Left lung (tissue), 10 donors: ENCODE data around the gene CSH1. TPM values are rescaled to one million over a fixed set of nuclear protein-coding genes. Genes with fewer than 3 reads are reported as not detected.

Experiments used
- ATAC-seq: fragments of 200-7000 bp; cut with Tn5 transposase; one replicate; pipeline ENCODE4 v1.9.1; 2020; ENCODE audit warnings: moderate library complexity
- DNase-seq, 4 donors: peaks; one replicate each; pipeline ENCODE4 v3.0.0-alpha.2; 2013 to 2020
- H3K27ac ChIP-seq, 2 donors: fragments of 200-600 bp; sonication (generic) in 1 of 2; one replicate each; pipeline versions ENCODE4 v1.5.0 to v1.8.0; 2020 to 2021
- H3K27me3 ChIP-seq, 2 donors: fragments of 200-600 bp; sonication (generic) in 1 of 2; one replicate each; pipeline versions ENCODE4 v1.5.0 to v1.8.0; 2020 to 2021
- H3K36me3 ChIP-seq, 2 donors: fragments of 200-600 bp; sonication (generic) in 1 of 2; one replicate each; pipeline versions ENCODE4 v1.5.0 to v1.8.0; 2020 to 2021
- H3K4me1 ChIP-seq, 2 donors: fragments of 200-600 bp; one replicate each; pipeline ENCODE4 v1.8.0; 2021
- H3K4me3 ChIP-seq, 2 donors: fragments of 200-600 bp; sonication (generic) in 1 of 2; one replicate each; pipeline versions ENCODE4 v1.5.0 to v1.8.0; 2020 to 2021; ENCODE audit warnings: mild to moderate bottlenecking in 1 of 2
- H3K9me3 ChIP-seq, 2 donors: fragments of 200-600 bp; sonication (generic) in 1 of 2; one replicate each; pipeline versions ENCODE4 v1.5.0 to v1.8.0; 2020 to 2021
- CTCF ChIP-seq, 2 donors: fragments of 200-600 bp; sonication (generic) in 1 of 2; IDR thresholded peaks; one replicate each; pipeline versions ENCODE4 v1.5.0 to v1.8.0; 2021; ENCODE audit warnings: antibody characterized with exemption in 2 of 2
- intact Hi-C, 2 donors: fragments of 100-400 bp; cut with DNase I; formaldehyde crosslinking; loops; one replicate each; pipeline versions ENCODE4 v1.11.2 to v1.14.2; 2022
- polyA plus RNA-seq, 6 donors: library from polyadenylated mRNA; unstranded; fragments of 120-200 nt; gene quantifications; one replicate each; pipeline ENCODE4 v1.2.1, GENCODE V29; 2013; ENCODE audit not compliant: insufficient read length in 6 of 6
- total RNA-seq, 2 donors: library from RNA; stranded (reverse); fragmentation: NEBNext Ultra II Directional; extraction: Animal tissue kit (Norgen Biotek cat#: 25700); gene quantifications; one replicate each; pipeline ENCODE4 v1.2.1, GENCODE V29; 2021
- donor health status: DM: no; HTN: yes; CAD: no.
- donor health status: DM: no; HTN: no; CAD: no.

The CSH1 gene
- total and polyA plus RNA-seq, 8 donors = 0.26 to 21.3 (median 0.46) TPM; not detected in 3

GRCh38 chr17:63939401-63939800 is 43.0 kb upstream of the CSH1 start:
- TF ChIP-seq CTCF (IDR thresholded peaks at IDR 0.05) = no peak
- intact Hi-C loops = no loop called here

GRCh38 chr17:63937920-63938319 is 41.5 kb upstream of the CSH1 start:
- intact Hi-C loops = no loop called here
- TF ChIP-seq CTCF (IDR thresholded peaks at IDR 0.05) = no peak
- Histone ChIP-seq H3K4me3 (no peak overlapping the region), H3K36me3 (no peaks in the 10 kb centered on the region), H3K9me3 (no peaks in the 10 kb centered on the region), H3K27ac (no peak overlapping the region), H3K4me1 (no peaks in the 10 kb centered on the region), H3K27me3 (no peaks in the 10 kb centered on the region)
- no peak for ATAC-seq
- no peak for DNase-seq

More at GRCh38 chr17:63939401-63939800, 43.0 kb upstream of the CSH1 start:
- Histone ChIP-seq H3K36me3 (no peaks in the 10 kb centered on the region), H3K27me3 (no peaks in the 10 kb centered on the region), H3K27ac (no peak overlapping the region), H3K4me3 (no peak overlapping the region), H3K4me1 (no peaks in the 10 kb centered on the region), H3K9me3 (no peaks in the 10 kb centered on the region)
- no peak for DNase-seq
- ATAC-seq = no peak

DNA sequence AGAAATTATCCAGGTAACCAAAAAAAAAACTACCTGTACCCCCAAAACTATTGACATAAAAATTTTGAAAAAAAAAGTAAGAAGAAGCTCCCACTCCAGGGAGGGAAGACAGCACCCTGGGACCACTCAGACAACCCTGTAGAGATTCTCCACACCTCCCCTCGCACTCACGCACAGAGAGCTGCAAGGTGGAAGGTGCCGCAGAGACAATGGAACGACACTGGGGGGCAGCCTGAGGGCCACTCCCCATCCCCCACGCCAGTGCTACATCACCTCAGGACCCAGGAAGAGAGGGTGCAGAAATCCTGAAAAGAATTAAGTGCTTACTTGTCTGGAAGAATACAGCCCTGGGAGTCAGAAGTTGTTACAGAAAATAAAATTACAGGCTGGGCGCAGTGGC is 40.9 kb upstream of the CSH1 start:
- Histone ChIP-seq H3K36me3 (no peaks in the 10 kb centered on the region), H3K9me3 (no peaks in the 10 kb centered on the region), H3K27me3 (no peaks in the 10 kb centered on the region), H3K4me1 (peaks cover 0 to under 1% of the 10 kb centered on the region in 2 donors), H3K27ac (no peak overlapping the region), H3K4me3 (no peak overlapping the region)
- ATAC-seq (no peak), DNase-seq (no peak)
- no peak for TF ChIP-seq CTCF (IDR thresholded peaks at IDR 0.05)
- intact Hi-C loops = no loop called here

DNA sequence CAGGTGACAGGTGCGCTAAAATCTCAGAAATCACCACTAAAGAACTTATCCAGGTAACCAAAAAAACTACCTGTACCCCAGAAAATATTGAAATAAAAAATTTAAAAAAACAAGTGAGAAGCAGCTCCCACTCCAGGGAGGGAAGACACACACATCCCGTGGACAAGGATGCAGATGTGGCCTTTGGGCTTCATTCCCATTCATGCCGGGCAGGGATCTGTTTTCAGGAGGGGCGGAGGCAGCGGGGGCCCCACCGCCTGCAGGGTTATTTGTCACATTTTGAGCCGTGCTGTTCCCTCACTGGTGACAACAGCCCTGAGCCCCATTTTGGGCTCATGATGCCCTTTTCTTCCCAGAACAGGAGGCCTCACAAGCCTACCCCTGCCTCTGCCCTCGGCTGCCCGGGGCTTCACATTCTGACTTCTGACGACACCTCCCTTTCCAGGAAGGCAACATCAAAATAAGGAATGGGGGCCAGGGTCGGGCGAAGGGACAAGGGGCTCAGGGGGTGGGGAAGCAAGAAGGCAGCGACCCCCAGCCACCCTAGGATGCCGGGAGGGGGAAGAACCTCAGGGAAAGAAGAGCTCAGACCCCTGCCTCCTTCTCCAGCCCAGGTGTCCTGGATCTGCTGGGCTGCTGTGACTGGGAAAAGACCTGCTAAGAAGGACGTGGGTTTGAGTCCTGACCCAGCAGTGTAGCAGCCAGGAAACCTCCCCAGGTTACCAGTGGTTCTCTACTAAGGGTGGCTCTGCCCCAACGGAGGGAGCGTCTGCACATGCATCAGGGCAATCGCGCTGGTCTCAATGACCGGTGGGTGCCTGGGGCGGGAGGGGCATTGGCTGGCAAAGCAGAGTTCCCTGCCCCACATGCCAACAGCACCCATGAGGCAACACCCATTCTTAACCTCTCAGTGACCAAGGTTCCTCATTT is 38.1 kb upstream of the CSH1 start:
- H3K27ac ChIP-seq = no peak overlapping the region
- H3K36me3 ChIP-seq = no peaks in the 10 kb centered on the region
- ATAC-seq (no peak), DNase-seq (no peak)
- H3K27me3 ChIP-seq = no peaks in the 10 kb centered on the region
- intact Hi-C loops = no loop called here
- peaks cover 0 to 19% of the 10 kb centered on the region in 2 donors for H3K4me1 ChIP-seq
- H3K9me3 ChIP-seq = no peaks in the 10 kb centered on the region
- TF ChIP-seq CTCF (IDR thresholded peaks at IDR 0.05) = no peak
- H3K4me3 ChIP-seq = no peak overlapping the region

GRCh38 chr17:63933598-63933997 is 37.2 kb upstream of the CSH1 start:
- H3K4me3 ChIP-seq = no peak overlapping the region
- no peaks in the 10 kb centered on the region for H3K27me3 ChIP-seq
- no peak for ATAC-seq
- no peak overlapping the region for H3K27ac ChIP-seq
- DNase-seq = peak in 1 of 4 donors; percentile 31
- intact Hi-C loops = no loop called here
- H3K4me1 ChIP-seq = peaks cover 0 to 19% of the 10 kb centered on the region in 2 donors
- no peak for TF ChIP-seq CTCF (IDR thresholded peaks at IDR 0.05)
- no peaks in the 10 kb centered on the region for H3K36me3 ChIP-seq
- no peaks in the 10 kb centered on the region for H3K9me3 ChIP-seq
